Thoracic aorta (tissue), 2 donors: ENCODE results near the gene IFRD2. TPM values are rescaled to one million over a fixed set of nuclear protein-coding genes. Genes with fewer than 3 reads are reported as not detected.
A peak's percentile ranks its signal among the peaks of the same experiment; 100 is the strongest.

Source experiments
- ATAC-seq: fragments of 150-250 bp; one replicate; pipeline ENCODE4 v1.8.0; 2017; ENCODE audit warnings: low read depth; ENCODE audit not compliant: insufficient number of reproducible peaks, low FRiP score
- DNase-seq: peaks from one replicate; pipeline ENCODE4 v3.0.0-alpha.2; 2020; ENCODE audit warnings: low spot score
- H3K27ac ChIP-seq, 2 donors: fragments of 200-600 bp; sonication (generic); 1 replicate in 1 of 2; 2 replicates in 1 of 2; pipeline ENCODE4 v1.5.1; 2016; ENCODE audit warnings: mild to moderate bottlenecking in 2 of 2, moderate library complexity in 2 of 2
- H3K27me3 ChIP-seq: fragments of 200-600 bp; sonication (generic); replicated peaks from 2 replicates; pipeline ENCODE4 v1.6.0; 2016; ENCODE audit warnings: mild to moderate bottlenecking; ENCODE audit not compliant: insufficient read depth
- H3K36me3 ChIP-seq: fragments of 200-600 bp; sonication (generic); one replicate; pipeline ENCODE4 v1.5.1; 2016
- H3K4me1 ChIP-seq, 2 donors: fragments of 200-600 bp; sonication (generic); 1 replicate in 1 of 2; 2 replicates in 1 of 2; pipeline versions ENCODE4 v1.5.1 to v1.6.0; 2016; ENCODE audit warnings: low read depth in 2 of 2, mild to moderate bottlenecking in 1 of 2; ENCODE audit not compliant: control insufficient read depth in 1 of 2
- H3K4me3 ChIP-seq: fragments of 200-600 bp; sonication (generic); 2 replicates; pipeline ENCODE4 v1.5.1; 2016; ENCODE audit warnings: mild to moderate bottlenecking
- H3K9me3 ChIP-seq: fragments of 200-600 bp; sonication (generic); 2 replicates; pipeline ENCODE4 v1.5.1; 2016
- CTCF ChIP-seq: fragments of 200-600 bp; sonication (generic); IDR thresholded peaks from one replicate; pipeline ENCODE4 v1.5.1; 2019; ENCODE audit warnings: antibody characterized with exemption
- total RNA-seq, 2 donors: library from RNA; depleted of rRNA; stranded (reverse); fragments of >200 nt; gene quantifications; one replicate each; pipeline versions ENCODE4 v1.1.0 to v1.2.3, GENCODE V29; 2016

Gene IFRD2
- total RNA-seq, 2 donors from 2014 or later, result 43.3 to 118 TPM

DNA sequence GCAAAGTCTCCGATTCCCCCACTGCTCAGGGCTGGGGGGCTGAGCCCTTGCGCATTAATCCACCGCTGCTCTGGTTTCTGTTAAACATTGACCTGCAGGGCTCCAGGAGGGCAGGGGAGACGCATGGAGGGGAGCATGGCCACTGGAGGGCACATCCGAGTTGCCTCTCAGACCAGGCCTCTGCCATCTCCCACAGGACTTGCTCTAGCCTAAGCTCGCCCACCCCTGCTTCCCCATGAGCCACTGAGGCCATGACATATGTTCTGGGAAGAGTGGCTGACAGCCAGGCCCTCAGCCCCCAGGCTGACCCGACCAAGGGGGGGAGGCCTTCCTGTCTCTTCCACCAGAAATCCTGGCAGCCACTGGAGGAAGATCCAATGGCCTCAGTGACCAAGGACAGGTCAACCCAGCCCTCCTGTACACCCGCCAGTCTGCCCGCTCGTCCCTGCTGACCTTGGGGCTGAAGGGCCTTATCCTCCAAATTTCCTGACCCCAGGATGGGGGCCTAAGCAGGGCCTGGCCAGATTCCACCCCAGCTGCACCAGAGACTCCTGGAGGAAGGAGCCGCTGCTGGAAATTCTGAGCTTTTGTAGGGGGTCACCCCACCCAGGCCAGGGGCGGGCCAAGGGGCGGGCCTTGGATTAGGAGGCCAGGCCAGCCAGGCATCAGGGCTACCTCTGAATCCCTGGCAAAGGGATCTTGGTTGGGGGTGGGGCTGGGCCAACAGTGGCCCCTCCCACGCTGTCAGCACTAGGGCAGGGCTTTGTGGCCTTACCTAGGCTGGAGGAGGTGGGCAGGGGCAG is 11.0 kb upstream of the IFRD2 start, which contains the start of gene HYAL1:
Gene HYAL1 (minus strand): TSS at position 562 of the 803 bp plus-strand sequence. CDS start 618 bp downstream, outside the sequence.
- Histone ChIP-seq H3K4me3 (no peak within 1 kb of the TSS), H3K9me3 (no peaks in the 10 kb centered on the region), H3K27me3 (no peaks in the 10 kb centered on the region), H3K36me3 (no peaks in the 10 kb centered on the region), H3K4me1 (peaks cover 14 to 18% of the 10 kb centered on the region in 2 donors), H3K27ac (no peak within 1 kb of the TSS)
- ATAC-seq, result no peak
- no peak for DNase-seq
- TF ChIP-seq CTCF, result no peak

- Histone ChIP-seq H3K36me3 (no peaks in the 10 kb centered on the region), H3K27ac (no peak overlapping the region), H3K27me3 (no peaks in the 10 kb centered on the region), H3K9me3 (no peaks in the 10 kb centered on the region), H3K4me3 (no peak overlapping the region), H3K4me1 (peaks cover 16 to 25% of the 10 kb centered on the region in 2 donors)
- no peak for ATAC-seq
- no peak for DNase-seq
- TF ChIP-seq CTCF, result no peak
Measured at GRCh38 chr3:50302095-50303012, 10.1 kb upstream of the IFRD2 start.

DNA sequence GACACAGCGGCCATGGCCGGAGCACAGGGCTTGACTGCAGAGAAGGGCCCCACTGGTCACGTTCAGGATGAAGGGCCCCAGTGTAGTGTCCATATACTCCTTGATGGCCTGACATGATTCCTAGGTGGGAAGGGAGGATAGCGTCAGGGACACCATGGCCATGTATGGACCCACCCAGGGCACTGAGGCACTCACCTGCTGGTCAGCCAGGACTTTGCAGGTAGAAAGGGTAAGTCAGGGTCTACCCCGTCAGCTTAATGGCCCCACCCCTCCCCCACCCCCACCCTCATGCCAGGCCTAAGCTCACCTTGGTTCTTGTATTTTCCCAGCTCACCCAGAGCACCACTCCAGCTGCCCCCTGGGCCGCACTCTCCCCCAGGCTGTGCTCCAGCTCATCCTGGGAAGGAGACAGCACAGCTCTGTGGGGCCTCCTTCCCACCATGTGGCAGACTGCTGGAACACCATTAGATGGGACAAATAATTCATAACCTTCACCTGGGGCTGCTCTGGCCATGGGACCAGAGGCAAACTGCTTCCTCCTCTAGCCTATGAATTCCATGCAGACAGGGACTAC is 8.5 kb upstream of the IFRD2 start:
- no peak for TF ChIP-seq CTCF
- peak overlapping the region; percentile 72 to 87 for H3K27ac ChIP-seq
- no peaks in the 10 kb centered on the region for H3K27me3 ChIP-seq
- DNase-seq, result no peak
- no peaks in the 10 kb centered on the region for H3K9me3 ChIP-seq
- H3K36me3 ChIP-seq, result no peaks in the 10 kb centered on the region
- peak overlapping the region; percentile 94 for H3K4me3 ChIP-seq
- peaks cover 16 to 25% of the 10 kb centered on the region in 2 donors for H3K4me1 ChIP-seq
- ATAC-seq, result no peak

- ATAC-seq, result peak; percentile 2
- Histone ChIP-seq H3K4me3 (peak overlapping the region; percentile 94), H3K4me1 (peaks cover 16 to 25% of the 10 kb centered on the region in 2 donors), H3K9me3 (no peaks in the 10 kb centered on the region), H3K27ac (peak overlapping the region; percentile 72 to 87), H3K27me3 (no peaks in the 10 kb centered on the region), H3K36me3 (no peaks in the 10 kb centered on the region)
- TF ChIP-seq CTCF, result no peak
- no peak for DNase-seq
Measured at GRCh38 chr3:50299929-50300680, 7.9 kb upstream of the IFRD2 start.
